ENCODE measurements around the gene LOXHD1.

Gene LOXHD1

GRCh38 chr18:46624127-46624526 is 32.9 kb downstream of the LOXHD1 start:
- peaks cover 7% of the 10 kb centered on the region for H3K27me3 Mint-ChIP-seq (ENCODE audit: low read depth)
- peaks cover 6% of the 10 kb centered on the region for H3K36me3 Mint-ChIP-seq (ENCODE audit: low read depth)
- H3K9me3 Mint-ChIP-seq, result no peaks in the 10 kb centered on the region
- H3K27ac Mint-ChIP-seq, result no peak overlapping the region
- peaks cover 23% of the 10 kb centered on the region for H3K4me1 Mint-ChIP-seq (ENCODE audit: low read depth)
- no peak overlapping the region for H3K4me3 Mint-ChIP-seq

- H3K27me3 Mint-ChIP-seq (ENCODE audit: low read depth), result peaks cover 7% of the 10 kb centered on the region
- H3K36me3 Mint-ChIP-seq (ENCODE audit: low read depth), result peaks cover 6% of the 10 kb centered on the region
- peak overlapping the region; percentile 25 for H3K4me3 Mint-ChIP-seq
- peak overlapping the region; percentile 76 for H3K27ac Mint-ChIP-seq
- H3K9me3 Mint-ChIP-seq, result no peaks in the 10 kb centered on the region
- H3K4me1 Mint-ChIP-seq (ENCODE audit: low read depth), result peaks cover 23% of the 10 kb centered on the region
Observed at GRCh38 chr18:46623541-46623940, 33.5 kb downstream of the LOXHD1 start.

- Mint-ChIP-seq H3K27ac (peak overlapping the region; percentile 76), H3K27me3 (ENCODE audit: low read depth) (peaks cover 7% of the 10 kb centered on the region), H3K4me3 (no peak overlapping the region), H3K9me3 (no peaks in the 10 kb centered on the region), H3K36me3 (ENCODE audit: low read depth) (peaks cover 6% of the 10 kb centered on the region), H3K4me1 (ENCODE audit: low read depth) (peaks cover 23% of the 10 kb centered on the region)
Observed at GRCh38 chr18:46622999-46623398, 34.0 kb downstream of the LOXHD1 start.

- Mint-ChIP-seq H3K36me3 (ENCODE audit: low read depth) (peaks cover 6% of the 10 kb centered on the region), H3K9me3 (no peaks in the 10 kb centered on the region), H3K27ac (no peak overlapping the region), H3K27me3 (ENCODE audit: low read depth) (peaks cover 7% of the 10 kb centered on the region), H3K4me1 (ENCODE audit: low read depth) (peaks cover 23% of the 10 kb centered on the region), H3K4me3 (no peak overlapping the region)
Observed at GRCh38 chr18:46622451-46622850, 34.6 kb downstream of the LOXHD1 start.

GRCh38 chr18:46621871-46622270 is 35.1 kb downstream of the LOXHD1 start:
- peaks cover 23% of the 10 kb centered on the region for H3K4me1 Mint-ChIP-seq (ENCODE audit: low read depth)
- peaks cover 6% of the 10 kb centered on the region for H3K36me3 Mint-ChIP-seq (ENCODE audit: low read depth)
- no peaks in the 10 kb centered on the region for H3K9me3 Mint-ChIP-seq
- no peak overlapping the region for H3K27ac Mint-ChIP-seq
- peaks cover 3% of the 10 kb centered on the region for H3K27me3 Mint-ChIP-seq (ENCODE audit: low read depth)
- no peak overlapping the region for H3K4me3 Mint-ChIP-seq

- Mint-ChIP-seq H3K36me3 (ENCODE audit: low read depth) (peaks cover 6% of the 10 kb centered on the region), H3K4me1 (ENCODE audit: low read depth) (peaks cover 23% of the 10 kb centered on the region), H3K9me3 (no peaks in the 10 kb centered on the region), H3K4me3 (no peak overlapping the region), H3K27ac (no peak overlapping the region), H3K27me3 (ENCODE audit: low read depth) (peaks cover 4% of the 10 kb centered on the region)
Observed at GRCh38 chr18:46621111-46621766, 35.8 kb downstream of the LOXHD1 start.

GRCh38 chr18:46619559-46619958 is 37.5 kb downstream of the LOXHD1 start:
- H3K27ac Mint-ChIP-seq, result no peak overlapping the region

GRCh38 chr18:46615720-46616119 is 41.3 kb downstream of the LOXHD1 start:
- no peak overlapping the region for H3K27ac Mint-ChIP-seq
- no peaks in the 10 kb centered on the region for H3K9me3 Mint-ChIP-seq
- no peak overlapping the region for H3K4me3 Mint-ChIP-seq
- peaks cover 3% of the 10 kb centered on the region for H3K4me1 Mint-ChIP-seq (ENCODE audit: low read depth)
- H3K36me3 Mint-ChIP-seq (ENCODE audit: low read depth), result no peaks in the 10 kb centered on the region
- H3K27me3 Mint-ChIP-seq (ENCODE audit: low read depth), result peaks cover 25% of the 10 kb centered on the region

More at GRCh38 chr18:46619559-46619958, 37.5 kb downstream of the LOXHD1 start:
- Mint-ChIP-seq H3K9me3 (no peaks in the 10 kb centered on the region), H3K4me1 (ENCODE audit: low read depth) (peaks cover 20% of the 10 kb centered on the region), H3K36me3 (ENCODE audit: low read depth) (peaks cover 4% of the 10 kb centered on the region), H3K4me3 (no peak overlapping the region), H3K27me3 (ENCODE audit: low read depth) (peaks cover 14% of the 10 kb centered on the region)

- Mint-ChIP-seq H3K27me3 (ENCODE audit: low read depth) (peaks cover 41% of the 10 kb centered on the region), H3K36me3 (ENCODE audit: low read depth) (no peaks in the 10 kb centered on the region), H3K4me1 (ENCODE audit: low read depth) (no peaks in the 10 kb centered on the region), H3K27ac (no peak overlapping the region), H3K4me3 (no peak overlapping the region), H3K9me3 (no peaks in the 10 kb centered on the region)
Observed at GRCh38 chr18:46609048-46609447, 48.0 kb downstream of the LOXHD1 start.

GRCh38 chr18:46607926-46608325 is 49.1 kb downstream of the LOXHD1 start:
- H3K36me3 Mint-ChIP-seq (ENCODE audit: low read depth), result no peaks in the 10 kb centered on the region
- no peak overlapping the region for H3K4me3 Mint-ChIP-seq
- H3K4me1 Mint-ChIP-seq (ENCODE audit: low read depth), result no peaks in the 10 kb centered on the region

GRCh38 chr18:46601141-46601805 is 55.7 kb downstream of the LOXHD1 start:
- H3K9me3 Mint-ChIP-seq, result no peaks in the 10 kb centered on the region
- H3K27me3 Mint-ChIP-seq (ENCODE audit: low read depth), result peaks cover 23% of the 10 kb centered on the region
- H3K27ac Mint-ChIP-seq, result no peak overlapping the region
- H3K36me3 Mint-ChIP-seq (ENCODE audit: low read depth), result no peaks in the 10 kb centered on the region
- H3K4me3 Mint-ChIP-seq, result no peak overlapping the region
- H3K4me1 Mint-ChIP-seq (ENCODE audit: low read depth), result no peaks in the 10 kb centered on the region

More at GRCh38 chr18:46607926-46608325, 49.1 kb downstream of the LOXHD1 start:
- Mint-ChIP-seq H3K27ac (peak overlapping the region; percentile 37), H3K9me3 (no peaks in the 10 kb centered on the region), H3K27me3 (ENCODE audit: low read depth) (peaks cover 41% of the 10 kb centered on the region)

- Mint-ChIP-seq H3K27ac (no peak overlapping the region), H3K36me3 (ENCODE audit: low read depth) (no peaks in the 10 kb centered on the region), H3K9me3 (no peaks in the 10 kb centered on the region), H3K4me3 (no peak overlapping the region), H3K4me1 (ENCODE audit: low read depth) (no peaks in the 10 kb centered on the region), H3K27me3 (ENCODE audit: low read depth) (peaks cover 31% of the 10 kb centered on the region)
Observed at GRCh38 chr18:46596119-46596518, 60.9 kb downstream of the LOXHD1 start.

- Mint-ChIP-seq H3K36me3 (ENCODE audit: low read depth) (no peaks in the 10 kb centered on the region), H3K27ac (no peak overlapping the region), H3K4me3 (no peak overlapping the region), H3K4me1 (ENCODE audit: low read depth) (no peaks in the 10 kb centered on the region), H3K9me3 (no peaks in the 10 kb centered on the region), H3K27me3 (ENCODE audit: low read depth) (peaks cover 35% of the 10 kb centered on the region)
Observed at GRCh38 chr18:46591783-46592391, 65.1 kb downstream of the LOXHD1 start.

GRCh38 chr18:46590103-46590502 is 66.9 kb downstream of the LOXHD1 start:
- H3K27me3 Mint-ChIP-seq (ENCODE audit: low read depth), result peaks cover 28% of the 10 kb centered on the region
- no peaks in the 10 kb centered on the region for H3K9me3 Mint-ChIP-seq
- H3K4me1 Mint-ChIP-seq (ENCODE audit: low read depth), result no peaks in the 10 kb centered on the region
- H3K36me3 Mint-ChIP-seq (ENCODE audit: low read depth), result no peaks in the 10 kb centered on the region
- no peak overlapping the region for H3K4me3 Mint-ChIP-seq
- no peak overlapping the region for H3K27ac Mint-ChIP-seq

Measured in T-helper 1 cell treated with Interleukin-12 subunit alpha and Interleukin-12 subunit beta and Interleukin-4 antibody, amounts not matched to agents 30 μg/mL and 1 μg/mL, for 36 hours (primary cell).